Measurements from ENCODE around the gene TBC1D28. TPM values are rescaled to one million over a fixed set of nuclear protein-coding genes. Genes with fewer than 3 reads are reported as not detected.
"Not testable (repeated sequence)": the region's sequence is repeated elsewhere in the genome, so short reads cannot be mapped to it uniquely, and the experiment has no call there.

TBC1D28 gene
- total RNA-seq, 3 donors from 2014 or later (not counting 1 experiment from before 2014, with no cell fraction given) = not detected

DNA sequence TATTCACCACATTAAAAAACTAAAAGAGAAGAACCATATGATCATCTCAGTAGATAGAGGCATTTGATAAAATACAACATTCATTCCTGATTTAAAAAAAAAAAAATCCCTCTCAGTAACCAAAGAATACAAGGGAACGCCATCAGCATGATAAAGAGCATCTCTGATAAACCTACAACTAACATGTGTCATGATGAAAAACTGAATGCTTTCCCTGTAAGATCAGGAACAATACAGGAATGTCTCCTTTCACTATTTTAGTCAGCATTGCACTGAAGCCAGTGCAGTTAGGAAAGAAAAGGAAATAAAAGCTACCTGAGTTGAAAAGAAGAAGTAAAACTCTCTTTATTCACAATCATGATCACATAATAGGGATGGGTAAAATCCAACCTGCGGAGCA is 51.1 kb downstream of the TBC1D28 start:
- H3K9me3 Mint-ChIP-seq; intact Hi-C loops (cut with micrococcal nuclease); H3K4me3 ChIP-seq (ENCODE audit: low read length); H3K9me3 ChIP-seq (ENCODE audit: control insufficient read depth, insufficient read depth, low read length); H3K4me3 Mint-ChIP-seq; H3K27ac Mint-ChIP-seq; ATAC-seq; H3K27me3 ChIP-seq (ENCODE audit: control insufficient read depth, insufficient read depth, low read length); H3K27me3 Mint-ChIP-seq (ENCODE audit: low read depth in 2 of 2); DNase-seq; H3K4me1 ChIP-seq (ENCODE audit: control insufficient read depth, insufficient read depth, low read length); H3K4me1 Mint-ChIP-seq; H3K36me3 ChIP-seq (ENCODE audit: control insufficient read depth, insufficient read depth, low read length); H3K27ac ChIP-seq (ENCODE audit: low read length); H3K36me3 Mint-ChIP-seq: not testable (repeated sequence)
- no CpG with 5 or more reads among the region's 2 CpGs for WGBS (ENCODE audit: insufficient coverage)

Other genes starting within 250 kb of the TBC1D28 start
- 100 to 1,000 TPM in 1 of 3 donors, 10 to 100 TPM in 2; 42.1 to 118 (median 56.8) TPM for gene LGALS9C, start 167.6 kb downstream of the TBC1D28 start, total RNA-seq
- 1 to 10 TPM; 3.2 to 5.2 (median 3.6) TPM for gene FOXO3B, start 37.9 kb upstream of the TBC1D28 start, total RNA-seq
- not detected for gene FBXW10, start 99.7 kb upstream of the TBC1D28 start, total RNA-seq
- gene TVP23B, start 136.8 kb upstream of the TBC1D28 start, total RNA-seq = 10 to 100 TPM; 19.0 to 32.6 (median 22.7) TPM
- 10 to 100 TPM; 33.4 to 48.2 (median 33.8) TPM for gene PRPSAP2, start 213.7 kb upstream of the TBC1D28 start, total RNA-seq